HG02840 (cell line): ENCODE data around the gene OR6M1.

Source experiments
- ATAC-seq: cut with Tn5 transposase; IDR thresholded peaks from one replicate; pipeline ENCODE4 v1.9.1; 2021; ENCODE audit warnings: mild to moderate bottlenecking, moderate library complexity, moderate number of reproducible peaks; ENCODE audit not compliant: unreplicated experiment, low FRiP score

OR6M1 gene, protein sequence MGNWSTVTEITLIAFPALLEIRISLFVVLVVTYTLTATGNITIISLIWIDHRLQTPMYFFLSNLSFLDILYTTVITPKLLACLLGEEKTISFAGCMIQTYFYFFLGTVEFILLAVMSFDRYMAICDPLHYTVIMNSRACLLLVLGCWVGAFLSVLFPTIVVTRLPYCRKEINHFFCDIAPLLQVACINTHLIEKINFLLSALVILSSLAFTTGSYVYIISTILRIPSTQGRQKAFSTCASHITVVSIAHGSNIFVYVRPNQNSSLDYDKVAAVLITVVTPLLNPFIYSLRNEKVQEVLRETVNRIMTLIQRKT

DNA sequence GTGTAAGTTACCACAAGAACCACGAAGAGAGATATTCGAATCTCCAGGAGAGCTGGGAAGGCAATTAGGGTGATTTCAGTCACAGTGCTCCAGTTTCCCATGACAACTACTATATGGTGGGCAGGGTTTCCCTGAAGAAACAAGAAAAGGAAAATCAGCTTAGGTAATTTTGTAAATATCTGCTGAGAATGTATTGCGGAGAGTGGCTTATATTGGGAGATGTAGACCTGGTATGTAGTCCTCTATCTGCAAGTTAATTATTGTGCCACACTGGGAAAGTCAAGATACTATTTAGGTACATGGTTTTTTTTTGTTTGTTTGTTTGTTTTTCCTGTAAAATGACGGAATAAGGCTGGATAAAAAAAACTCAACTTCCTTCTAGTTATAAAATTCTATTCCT lies at the start of gene OR6M1:
Gene OR6M1, minus strand, starts transcription at position 101 of the 400 bp plus-strand sequence. Its CDS starts 0 bp downstream, at position 101.
- no peak for ATAC-seq

DNA sequence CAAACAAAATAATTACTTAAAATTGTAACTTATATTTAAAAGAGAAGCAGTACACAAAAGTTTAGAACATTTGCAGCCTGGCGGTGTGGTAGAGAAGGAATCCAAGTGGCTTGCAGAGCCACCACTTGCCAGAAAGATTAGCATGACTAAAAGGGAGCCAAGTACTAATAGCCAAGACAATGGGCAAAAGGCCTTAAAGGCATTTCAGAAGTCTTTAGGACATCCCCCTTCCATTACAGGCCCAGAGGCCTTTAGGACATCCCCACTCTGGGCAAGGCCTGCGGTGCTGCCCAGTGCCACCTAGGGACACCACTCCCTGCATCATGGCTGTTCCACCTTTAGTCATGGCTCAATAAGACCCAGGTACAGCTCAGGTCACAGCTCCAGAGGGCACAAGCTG lies 46.9 kb upstream of the OR6M1 start:
- ATAC-seq, result no peak

DNA sequence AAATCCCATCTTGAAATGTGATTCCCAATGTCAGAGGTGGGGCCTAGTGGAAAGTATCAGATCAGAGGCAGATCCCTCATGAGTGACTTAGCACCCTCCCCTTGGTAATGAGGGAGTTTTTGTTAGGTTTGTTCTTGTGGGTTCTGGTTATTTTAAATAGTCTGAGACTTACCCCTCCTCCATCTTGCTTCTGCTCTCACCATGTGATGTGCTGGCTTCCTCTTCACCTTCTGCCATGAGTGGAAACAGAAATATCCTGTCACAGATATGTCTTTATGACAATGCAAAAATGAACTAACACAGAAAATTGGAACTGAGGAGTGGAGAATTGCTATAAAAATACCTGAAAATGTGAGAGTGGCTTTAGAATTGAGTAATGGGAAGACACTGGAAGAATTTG lies 46.2 kb upstream of the OR6M1 start:
- ATAC-seq, result no peak

DNA sequence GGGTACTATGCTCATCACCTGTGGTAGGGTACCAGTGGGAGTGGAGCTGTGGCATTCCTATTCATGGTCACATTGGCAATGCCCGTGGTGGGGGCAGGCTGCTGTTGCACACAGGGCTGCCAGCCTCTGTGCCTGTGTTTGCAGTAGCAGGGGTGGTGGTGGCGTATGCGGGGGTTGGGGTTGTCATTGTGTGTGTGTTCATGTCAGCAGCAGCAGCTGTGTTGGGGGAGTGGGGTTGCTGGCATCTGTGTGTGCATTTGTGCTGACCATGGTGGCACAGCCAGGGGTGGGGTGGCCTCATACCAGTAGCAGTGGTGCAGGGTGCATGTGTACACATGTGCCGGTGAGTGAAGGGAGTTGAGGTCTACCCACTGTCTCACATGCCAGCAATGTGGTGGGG lies 45.0 kb upstream of the OR6M1 start:
- ATAC-seq, result no peak

DNA sequence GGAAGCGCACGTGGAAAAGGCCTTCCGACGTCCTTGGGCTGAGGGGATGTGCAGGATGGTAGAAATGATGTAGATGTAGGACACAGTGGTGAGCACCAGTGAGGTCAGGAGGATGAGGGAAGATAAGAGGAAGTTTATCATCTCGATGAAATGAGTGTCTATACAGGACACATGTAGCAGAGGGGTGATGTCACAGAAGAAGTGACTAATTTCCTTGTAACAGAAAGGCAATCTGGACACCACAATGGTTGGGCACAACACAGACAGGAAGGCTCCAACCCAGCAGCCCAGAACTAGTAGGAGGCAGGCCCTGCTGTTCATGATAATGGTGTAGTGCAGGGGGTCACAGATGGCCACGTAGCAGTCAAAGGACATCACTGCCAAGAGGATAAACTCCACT lies 35.0 kb upstream of the OR6M1 start:
- no peak for ATAC-seq

DNA sequence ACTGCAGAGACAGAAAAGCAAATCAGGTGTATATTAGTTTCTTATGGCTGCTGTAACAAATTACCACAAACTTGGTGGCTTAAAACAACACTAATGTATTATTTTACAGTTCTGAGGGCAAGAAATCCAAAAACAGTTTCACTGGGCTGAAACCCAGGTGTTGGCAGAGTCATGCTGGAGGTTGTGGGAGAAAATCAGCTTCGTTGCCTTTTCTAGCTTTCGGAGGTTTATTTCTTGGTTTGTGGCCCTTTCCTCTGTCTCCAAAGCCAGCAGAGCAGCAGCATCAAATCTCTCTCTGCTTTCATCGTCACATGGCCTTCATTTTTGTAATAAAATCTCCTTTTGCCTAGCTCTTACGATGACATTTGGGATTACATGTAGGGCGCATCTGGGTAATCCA lies 33.0 kb upstream of the OR6M1 start:
- no peak for ATAC-seq

DNA sequence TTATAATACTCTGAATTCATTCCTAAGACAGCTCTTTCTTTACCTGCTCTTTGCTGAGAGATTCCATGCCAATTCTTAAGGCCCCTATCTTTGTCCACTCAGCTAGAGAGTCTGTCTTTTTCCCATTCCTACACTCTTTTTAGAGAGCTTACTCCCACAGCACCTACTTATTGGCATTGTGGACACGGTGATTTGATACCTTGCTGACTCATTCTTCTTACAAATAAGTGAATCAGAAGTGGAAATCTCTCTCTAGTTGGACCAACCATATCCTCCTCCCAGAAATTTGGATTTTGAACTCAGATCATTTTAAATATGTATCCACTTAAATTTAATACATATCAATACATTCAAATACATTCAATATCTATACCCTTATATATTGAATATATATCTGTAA lies 32.5 kb upstream of the OR6M1 start:
- ATAC-seq, result no peak

DNA sequence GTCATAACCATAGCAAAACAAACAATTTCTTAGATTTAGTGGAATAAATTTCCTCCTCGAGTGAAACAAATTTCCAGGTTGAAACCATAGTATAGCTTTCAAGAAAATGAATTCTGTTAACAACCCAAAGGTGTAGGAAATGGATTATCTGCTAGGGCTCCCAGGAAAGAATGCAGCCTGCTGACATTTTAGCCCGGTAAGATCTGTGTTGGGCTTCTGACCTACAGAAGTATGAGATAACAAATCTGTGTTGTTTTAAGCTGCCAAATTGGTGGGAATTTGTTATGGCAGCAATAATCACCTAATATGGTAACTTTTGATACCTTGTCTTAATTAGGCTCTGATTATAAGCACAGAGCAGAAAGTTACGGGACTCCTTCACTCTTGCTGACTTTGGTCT lies 32.0 kb upstream of the OR6M1 start:
- ATAC-seq, result no peak

DNA sequence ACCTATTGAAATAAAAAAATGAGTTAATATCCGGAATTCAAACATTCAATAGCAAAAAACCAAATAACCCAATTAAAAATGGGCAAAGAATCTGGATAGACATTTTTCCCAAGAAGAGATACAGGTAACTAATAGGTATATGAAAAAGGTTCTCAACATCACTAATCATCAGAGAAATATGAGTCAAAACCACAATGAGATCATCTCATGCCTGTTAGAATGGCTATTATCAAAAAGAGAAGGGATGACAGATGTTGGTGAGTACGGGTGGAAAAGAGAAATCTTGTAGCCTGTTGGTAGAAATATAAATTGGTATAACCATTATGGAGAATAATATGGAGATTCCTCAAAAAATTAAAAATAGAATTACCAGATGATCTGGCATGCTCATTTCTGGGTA lies 26.9 kb upstream of the OR6M1 start:
- ATAC-seq, result no peak

DNA sequence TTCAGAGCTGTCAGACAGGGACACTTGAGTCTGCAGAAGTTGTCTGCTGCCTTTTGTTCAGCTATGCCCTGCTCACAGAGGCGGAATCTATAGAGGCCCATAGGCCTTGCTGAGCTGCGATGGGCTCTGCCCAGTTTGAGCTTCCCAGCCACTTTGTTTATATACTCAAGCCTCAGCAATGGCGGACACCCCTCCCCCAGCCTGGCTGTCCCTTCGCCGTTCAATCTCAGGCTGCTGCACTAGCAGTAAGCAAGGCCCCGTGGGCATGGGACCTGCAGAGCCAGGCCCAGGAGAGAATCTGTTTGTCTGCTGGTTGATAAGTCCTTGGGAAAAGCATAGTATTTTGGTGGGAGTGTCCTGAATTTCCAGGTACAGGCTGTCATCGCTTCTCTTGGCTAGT lies 23.6 kb upstream of the OR6M1 start:
- ATAC-seq, result no peak

DNA sequence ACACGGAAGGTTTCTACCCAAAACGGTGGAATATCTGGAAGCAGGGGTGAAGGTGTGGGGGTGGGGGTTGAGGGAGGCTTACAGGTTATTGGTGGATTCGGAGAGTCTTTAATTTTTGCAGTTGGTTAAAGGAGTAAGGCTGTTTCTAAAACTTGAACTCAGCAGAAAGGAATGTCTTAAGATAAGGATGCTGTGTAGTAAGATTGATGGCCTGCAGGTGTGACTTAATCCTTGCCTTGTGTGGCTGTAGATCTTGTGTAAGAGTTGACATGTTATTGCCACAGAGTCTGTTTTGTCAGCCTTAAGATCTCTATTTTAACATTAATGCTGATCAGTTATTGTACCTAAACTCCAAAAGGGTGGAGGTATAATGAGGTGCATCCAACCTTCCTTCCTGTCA lies 16.4 kb upstream of the OR6M1 start:
- no peak for ATAC-seq

DNA sequence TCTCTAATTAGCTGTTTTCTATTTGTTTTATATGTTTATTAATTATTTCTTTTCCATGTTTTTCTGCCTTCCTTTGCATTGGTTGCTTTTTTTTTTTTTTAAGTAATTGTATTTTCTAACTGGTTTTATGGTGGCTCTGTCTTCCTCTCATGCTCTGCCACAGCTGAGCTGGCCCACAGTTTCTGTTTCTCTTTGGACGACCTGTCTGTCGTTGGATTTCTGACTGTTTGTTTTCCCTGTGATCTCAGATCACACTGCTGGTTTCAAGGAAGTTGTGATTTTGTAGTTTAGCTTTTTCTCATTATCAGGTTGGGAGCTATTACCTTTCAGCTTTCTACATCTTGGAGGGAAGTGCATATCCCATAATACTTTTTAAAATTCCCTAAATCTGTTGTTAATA lies 15.9 kb upstream of the OR6M1 start:
- no peak for ATAC-seq

DNA sequence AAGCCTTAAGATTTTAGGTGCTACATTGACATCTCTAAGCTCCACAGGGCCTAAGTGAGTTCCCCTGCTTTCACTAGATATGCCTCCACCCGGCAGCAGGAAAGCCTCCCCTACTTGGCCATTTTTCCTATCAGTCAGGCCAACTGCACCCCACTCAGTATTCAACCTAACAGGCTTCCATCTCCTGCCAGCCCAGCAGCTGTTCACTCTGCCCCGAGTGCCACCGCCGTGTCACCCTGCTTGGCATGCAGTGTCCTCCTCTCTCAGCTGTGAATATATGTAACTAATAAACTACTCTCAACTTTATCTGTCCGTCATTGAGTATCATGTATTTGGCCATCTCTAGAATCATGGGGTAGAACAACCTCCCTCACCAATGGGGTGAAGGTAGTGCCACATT lies 9.0 kb upstream of the OR6M1 start:
- ATAC-seq, result no peak

DNA sequence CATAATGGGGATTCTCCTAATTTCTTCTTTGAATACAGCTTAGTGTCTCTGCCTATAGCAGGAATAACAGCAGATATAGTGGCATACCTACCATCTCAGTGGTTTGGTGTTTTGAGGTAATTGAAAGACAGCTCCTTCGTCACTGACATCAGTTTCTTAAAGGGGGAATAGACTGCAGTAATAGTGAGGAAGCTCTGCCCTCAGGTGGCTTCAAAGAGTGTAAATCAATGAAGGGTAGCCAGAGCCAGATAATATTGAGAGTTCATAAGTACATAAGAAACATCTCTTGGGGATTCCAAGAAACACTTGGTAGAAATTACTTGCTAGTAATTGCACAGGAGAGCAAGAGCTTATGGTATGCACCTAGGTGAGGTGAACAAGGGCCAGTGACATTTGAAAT lies 4.4 kb downstream of the OR6M1 start:
- no peak for ATAC-seq

DNA sequence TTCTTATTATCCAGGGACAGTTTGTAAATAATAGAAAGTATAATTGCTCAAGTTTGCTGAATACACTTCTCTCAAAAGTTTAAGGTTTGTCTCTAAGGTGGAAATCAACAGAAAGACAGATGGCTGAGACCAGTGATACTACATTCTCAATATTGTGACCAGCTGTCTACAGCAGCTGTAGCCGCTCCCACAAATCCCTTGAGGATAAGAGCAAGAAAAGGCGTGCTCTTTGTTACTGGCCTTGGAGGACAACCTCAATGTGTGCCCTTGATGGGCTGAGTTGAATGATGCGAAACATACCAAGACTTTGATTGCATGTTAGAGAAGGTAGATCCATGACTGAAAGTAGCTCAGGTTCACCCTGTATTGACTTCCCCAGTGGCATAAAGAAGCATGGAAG lies 6.1 kb downstream of the OR6M1 start:
- ATAC-seq, result no peak

DNA sequence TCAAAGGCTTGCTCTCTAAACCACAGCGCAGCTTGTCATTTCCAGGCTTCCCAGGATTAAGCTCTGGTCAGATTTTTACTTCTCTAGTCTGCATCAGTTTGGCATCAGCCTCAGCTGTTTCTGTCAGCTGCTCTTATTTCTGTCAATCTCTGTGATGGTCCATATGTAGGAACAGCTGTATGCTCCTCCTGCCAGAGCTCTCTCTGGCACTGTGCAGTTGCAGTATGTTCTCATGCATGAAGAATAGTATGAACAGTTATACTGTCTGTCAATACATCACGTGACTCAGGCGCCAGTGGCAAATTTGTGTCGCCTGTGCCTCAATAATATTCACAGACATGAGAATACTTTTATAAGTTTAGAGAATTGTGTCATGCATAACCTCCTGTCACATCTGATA lies 6.7 kb downstream of the OR6M1 start:
- ATAC-seq, result no peak

DNA sequence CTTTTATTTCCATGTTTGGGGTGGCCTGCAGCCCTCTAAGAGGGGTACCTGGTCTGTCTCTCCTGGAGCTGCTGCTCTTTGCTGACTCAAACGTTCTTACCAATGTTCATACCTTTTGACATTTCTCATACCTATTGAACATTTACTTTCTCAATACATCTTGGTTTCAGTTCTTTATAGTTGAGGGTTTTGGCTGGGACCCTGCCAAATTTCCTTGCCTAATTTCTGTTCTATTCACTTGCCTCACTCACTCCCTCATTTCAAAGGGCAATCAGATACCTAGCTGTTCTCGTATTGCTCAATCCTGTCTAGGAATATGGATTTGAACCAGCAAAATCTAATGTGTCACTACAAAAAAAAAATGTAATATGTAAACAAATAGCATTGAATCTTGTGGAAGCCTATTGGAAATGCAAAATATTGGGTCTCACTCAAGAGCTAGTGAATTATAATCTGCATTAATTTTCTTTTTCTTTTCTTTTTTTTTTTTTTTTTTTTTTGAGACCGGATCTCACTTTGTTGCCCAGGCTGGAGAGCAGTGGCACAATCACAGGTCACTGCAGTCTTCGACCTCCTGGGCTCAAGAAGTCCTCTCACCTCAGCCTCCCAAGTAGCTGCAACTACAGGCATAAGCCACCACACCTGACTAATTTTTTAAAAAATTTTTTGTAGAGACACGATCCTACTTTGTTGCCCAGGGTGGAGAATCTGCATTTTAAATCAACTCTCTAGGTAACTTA lies 7.5 kb downstream of the OR6M1 start:
- ATAC-seq, result no peak

DNA sequence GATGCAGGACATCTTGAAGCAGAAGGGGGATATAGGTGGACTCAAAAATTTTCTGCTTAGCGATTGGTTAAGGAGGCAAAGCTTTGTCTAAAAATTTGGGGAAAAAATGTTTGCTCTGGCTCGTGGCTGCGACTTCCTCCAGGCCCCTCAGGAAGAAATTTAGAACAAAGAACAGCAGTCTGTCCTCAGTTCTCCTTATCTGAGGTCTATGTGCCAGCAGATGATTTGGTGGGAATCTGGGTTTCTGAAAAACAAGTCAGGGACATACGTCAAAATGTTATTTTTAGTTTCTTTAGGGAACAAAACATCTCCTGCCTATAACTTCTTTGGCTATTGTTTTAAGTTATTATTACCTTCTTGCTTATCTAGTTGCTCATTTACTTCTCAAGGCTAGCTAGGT lies 8.1 kb downstream of the OR6M1 start:
- no peak for ATAC-seq

DNA sequence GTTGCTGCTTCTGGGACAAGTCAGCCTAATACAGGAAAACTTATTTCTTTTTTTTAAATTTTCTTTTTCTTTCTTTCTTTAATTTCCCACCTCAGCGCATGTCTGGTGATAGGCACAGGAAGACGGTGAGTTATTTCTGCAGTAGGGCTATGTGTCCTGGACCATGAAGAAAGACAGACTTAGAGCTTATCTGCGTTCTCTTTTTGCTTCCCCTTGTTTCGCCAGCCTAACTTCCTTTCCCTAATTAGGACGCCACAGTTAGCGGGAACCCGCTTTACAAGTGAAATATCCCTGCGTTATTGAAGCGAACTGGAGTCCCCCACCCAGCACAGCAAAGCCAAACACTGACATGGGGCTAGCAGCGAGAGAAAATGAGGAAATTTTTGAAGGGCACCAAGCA lies 8.6 kb downstream of the OR6M1 start:
- ATAC-seq, result no peak

DNA sequence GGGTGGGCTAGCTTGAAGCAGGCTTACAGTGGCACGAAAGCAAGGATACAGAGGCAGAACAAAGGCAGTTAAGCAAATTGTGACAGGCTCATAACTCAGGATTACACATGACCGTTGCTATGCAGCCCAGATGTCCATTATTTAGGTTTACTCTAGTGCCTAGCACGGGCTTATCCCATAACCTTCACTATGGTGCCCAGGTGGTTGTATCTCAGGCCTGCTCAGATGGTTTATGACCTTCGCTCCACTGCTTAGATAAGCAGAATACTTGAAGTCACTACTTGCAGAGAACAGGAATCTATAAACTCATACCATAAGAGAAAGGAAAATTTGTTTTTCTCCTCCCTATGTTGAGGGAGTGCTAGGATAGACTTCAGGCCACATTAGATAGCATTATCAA lies 9.0 kb downstream of the OR6M1 start:
- no peak for ATAC-seq

DNA sequence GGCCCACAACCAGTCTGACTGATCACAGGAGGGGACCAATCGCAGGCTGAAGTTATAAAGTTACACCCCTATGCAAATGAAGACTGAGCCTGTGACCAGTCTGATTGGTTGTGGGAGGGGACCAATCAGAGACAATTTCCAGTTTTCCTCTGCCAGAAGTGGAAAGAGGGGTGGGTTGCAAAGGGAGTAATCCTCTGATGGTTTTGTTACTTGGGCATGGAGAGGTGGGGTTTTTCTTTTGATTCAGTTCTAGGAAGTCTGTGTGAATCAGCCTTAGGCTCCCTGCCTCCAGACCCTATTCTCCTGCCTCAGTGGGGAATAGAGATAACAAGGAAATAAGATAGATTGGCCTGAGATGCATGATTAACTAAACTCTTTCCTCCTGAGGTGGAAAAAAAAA lies 9.9 kb downstream of the OR6M1 start:
- no peak for ATAC-seq

DNA sequence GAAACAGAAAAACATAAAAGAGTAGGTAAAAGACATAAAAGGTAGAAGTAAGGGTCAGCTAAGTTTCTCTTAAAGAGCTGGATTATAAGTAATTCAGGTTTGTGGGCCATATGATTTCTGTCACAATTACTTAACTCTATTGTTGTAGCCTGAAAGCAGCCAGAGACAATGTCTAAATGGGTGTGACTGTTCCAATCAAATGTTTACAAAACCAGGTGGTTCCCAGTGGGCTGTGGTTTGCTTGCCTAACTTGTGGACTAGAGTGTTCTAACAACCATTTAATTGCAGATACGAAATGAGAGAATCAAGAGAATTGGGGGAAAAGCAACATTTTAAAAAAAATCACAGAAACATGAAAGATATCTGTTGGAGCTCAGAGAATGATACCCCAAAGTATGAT lies 22.6 kb downstream of the OR6M1 start:
- no peak for ATAC-seq
